ENCODE measurements around the gene VSIG1. TPM values are rescaled to one million over a fixed set of nuclear protein-coding genes. Genes with fewer than 3 reads are reported as not detected.

Gene VSIG1
- polyA plus RNA-seq, 1 of the 3 experiments (the other 2 are of a cell fraction) = not detected

DNA sequence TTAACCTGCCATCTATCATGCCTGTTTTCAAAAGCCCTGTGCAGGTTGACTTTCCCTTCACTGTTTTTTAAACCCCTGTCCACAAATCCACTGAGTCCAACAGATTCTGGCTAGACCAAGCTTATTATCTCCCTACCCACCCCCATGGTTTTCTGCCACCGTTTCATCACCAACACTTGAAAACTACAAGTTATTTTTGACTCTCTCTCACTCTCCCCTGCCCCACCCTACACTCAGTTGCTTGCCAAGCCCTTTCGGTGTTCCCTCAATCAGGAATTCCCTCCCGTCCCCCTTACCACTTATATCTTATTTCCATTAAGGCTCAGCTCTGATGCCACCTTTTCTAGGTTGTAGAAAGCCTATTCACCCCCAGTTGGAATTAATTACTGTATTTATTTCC is 76.4 kb downstream of the VSIG1 start (continued):
- TF ChIP-seq, protein P1, sequence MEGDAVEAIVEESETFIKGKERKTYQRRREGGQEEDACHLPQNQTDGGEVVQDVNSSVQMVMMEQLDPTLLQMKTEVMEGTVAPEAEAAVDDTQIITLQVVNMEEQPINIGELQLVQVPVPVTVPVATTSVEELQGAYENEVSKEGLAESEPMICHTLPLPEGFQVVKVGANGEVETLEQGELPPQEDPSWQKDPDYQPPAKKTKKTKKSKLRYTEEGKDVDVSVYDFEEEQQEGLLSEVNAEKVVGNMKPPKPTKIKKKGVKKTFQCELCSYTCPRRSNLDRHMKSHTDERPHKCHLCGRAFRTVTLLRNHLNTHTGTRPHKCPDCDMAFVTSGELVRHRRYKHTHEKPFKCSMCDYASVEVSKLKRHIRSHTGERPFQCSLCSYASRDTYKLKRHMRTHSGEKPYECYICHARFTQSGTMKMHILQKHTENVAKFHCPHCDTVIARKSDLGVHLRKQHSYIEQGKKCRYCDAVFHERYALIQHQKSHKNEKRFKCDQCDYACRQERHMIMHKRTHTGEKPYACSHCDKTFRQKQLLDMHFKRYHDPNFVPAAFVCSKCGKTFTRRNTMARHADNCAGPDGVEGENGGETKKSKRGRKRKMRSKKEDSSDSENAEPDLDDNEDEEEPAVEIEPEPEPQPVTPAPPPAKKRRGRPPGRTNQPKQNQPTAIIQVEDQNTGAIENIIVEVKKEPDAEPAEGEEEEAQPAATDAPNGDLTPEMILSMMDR (IDR thresholded peaks at IDR 0.05) = no peak
- TF ChIP-seq POLR2AphosphoS5 (IDR thresholded peaks at IDR 0.05; ENCODE audit: low read depth, low read length) (no peak), JUND (IDR thresholded peaks at IDR 0.05) (no peak), MXI1 (IDR thresholded peaks at IDR 0.05; ENCODE audit: low read depth, low read length) (no peak), FOXM1 (IDR thresholded peaks at IDR 0.05; ENCODE audit: low read depth) (no peak), ELF1 (IDR thresholded peaks at IDR 0.05) (no peak), RCOR1 (IDR thresholded peaks at IDR 0.05; ENCODE audit: low read length) (no peak)

DNA sequence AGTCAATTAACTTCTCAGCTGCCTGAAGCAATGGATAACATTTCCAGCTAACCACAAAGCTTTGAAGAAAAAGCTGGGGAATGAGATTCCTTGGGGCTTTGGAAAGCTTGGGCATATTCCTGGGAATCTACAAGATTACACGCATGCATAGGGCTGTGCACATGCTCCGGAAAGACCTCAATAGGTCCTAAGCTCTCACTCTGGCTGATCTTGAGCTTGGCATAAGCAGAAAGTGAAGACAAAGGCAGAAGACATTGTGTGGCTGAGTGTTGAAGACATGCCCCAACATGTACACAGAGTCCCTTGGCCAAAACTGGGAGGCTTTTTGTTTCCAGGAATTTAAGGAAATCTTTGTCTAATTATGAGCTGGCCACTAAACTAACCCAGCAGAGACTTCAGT is 77.9 kb downstream of the VSIG1 start:
- WGBS (ENCODE audit: low lambda C conversion rate) = 60% methylated on average over 2 of the region's 2 CpGs
- ChIA-PET POLR2A (no interaction called here), CTCF (no interaction called here)

More for the DNA sequence above, 77.9 kb downstream of the VSIG1 start:
- Histone ChIP-seq H3K9me3 (no peaks in the 10 kb centered on the region), H3K27ac (ENCODE audit: low read depth in 2 of 2, low read length in 1 of 2) (peak overlapping the region in 1 of 2 experiments; percentile 40; a peak in 2 of 4 replicates), H3K36me3 (replicated peaks in 1 of 2; ENCODE audit: control insufficient read depth in 1 of 2, insufficient read depth in 2 of 2, low read length in 1 of 2) (no peaks in the 10 kb centered on the region), H4K20me1 (ENCODE audit: insufficient read depth) (no peaks in the 10 kb centered on the region), H3K4me3 (ENCODE audit: low read depth in 2 of 2, low read length in 1 of 2) (no peak overlapping the region), H3F3A (replicated peaks; ENCODE audit: insufficient read depth) (no peaks in the 10 kb centered on the region), H3K79me2 (ENCODE audit: insufficient read depth) (no peaks in the 10 kb centered on the region), H2AFZ (ENCODE audit: low read depth) (no peak overlapping the region), H3K9ac (no peak overlapping the region), H3K27me3 (ENCODE audit: insufficient read depth) (no peaks in the 10 kb centered on the region), H3K9me2 (no peaks in the 10 kb centered on the region), H3K4me1 (ENCODE audit: control insufficient read depth in 1 of 2, insufficient read depth in 2 of 2, low read depth in 1 of 2, low read length in 1 of 2) (peaks cover 0 to 2% of the 10 kb centered on the region in 2 experiments; a peak in 1 of 4 replicates), H3K4me2 (no peak overlapping the region)
- TF ChIP-seq RFX5 (IDR thresholded peaks at IDR 0.05; ENCODE audit: low read length) (no peak), EZH2phosphoT487 (IDR thresholded peaks at IDR 0.05; ENCODE audit: borderline replicate concordance, low read depth) (no peak), NFIC (IDR thresholded peaks at IDR 0.05; ENCODE audit: borderline replicate concordance) (no peak), FOXJ3 (CRISPR knock-in tag; IDR thresholded peaks at IDR 0.05) (no peak), EP300 (IDR thresholded peaks at IDR 0.05; ENCODE audit: borderline replicate concordance in 1 of 2, low read depth in 1 of 2, low read length in 1 of 2) (no peak), TEAD4 (IDR thresholded peaks at IDR 0.05; ENCODE audit: borderline replicate concordance, insufficient read depth) (no peak), CHD2 (IDR thresholded peaks at IDR 0.05; ENCODE audit: low read length, partially characterized antibody) (no peak), GATA2 (CRISPR knock-in tag; IDR thresholded peaks at IDR 0.05) (no peak), NRF1 (IDR thresholded peaks at IDR 0.05; ENCODE audit: low read depth, low read length) (no peak), SMC3 (IDR thresholded peaks at IDR 0.05; ENCODE audit: low read depth, low read length) (no peak)
- TF ChIP-seq, protein P2, sequence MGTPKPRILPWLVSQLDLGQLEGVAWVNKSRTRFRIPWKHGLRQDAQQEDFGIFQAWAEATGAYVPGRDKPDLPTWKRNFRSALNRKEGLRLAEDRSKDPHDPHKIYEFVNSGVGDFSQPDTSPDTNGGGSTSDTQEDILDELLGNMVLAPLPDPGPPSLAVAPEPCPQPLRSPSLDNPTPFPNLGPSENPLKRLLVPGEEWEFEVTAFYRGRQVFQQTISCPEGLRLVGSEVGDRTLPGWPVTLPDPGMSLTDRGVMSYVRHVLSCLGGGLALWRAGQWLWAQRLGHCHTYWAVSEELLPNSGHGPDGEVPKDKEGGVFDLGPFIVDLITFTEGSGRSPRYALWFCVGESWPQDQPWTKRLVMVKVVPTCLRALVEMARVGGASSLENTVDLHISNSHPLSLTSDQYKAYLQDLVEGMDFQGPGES (IDR thresholded peaks at IDR 0.05; ENCODE audit: low read depth, low read length) = no peak
- TF ChIP-seq, protein P3, sequence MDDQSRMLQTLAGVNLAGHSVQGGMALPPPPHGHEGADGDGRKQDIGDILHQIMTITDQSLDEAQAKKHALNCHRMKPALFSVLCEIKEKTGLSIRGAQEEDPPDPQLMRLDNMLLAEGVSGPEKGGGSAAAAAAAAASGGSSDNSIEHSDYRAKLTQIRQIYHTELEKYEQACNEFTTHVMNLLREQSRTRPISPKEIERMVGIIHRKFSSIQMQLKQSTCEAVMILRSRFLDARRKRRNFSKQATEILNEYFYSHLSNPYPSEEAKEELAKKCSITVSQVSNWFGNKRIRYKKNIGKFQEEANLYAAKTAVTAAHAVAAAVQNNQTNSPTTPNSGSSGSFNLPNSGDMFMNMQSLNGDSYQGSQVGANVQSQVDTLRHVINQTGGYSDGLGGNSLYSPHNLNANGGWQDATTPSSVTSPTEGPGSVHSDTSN (IDR thresholded peaks at IDR 0.05) = no peak
- TF ChIP-seq, protein P1 (IDR thresholded peaks at IDR 0.05) = no peak
- DNase-seq = no peak

Data from SK-N-SH (cell line).